ENCODE results near the gene MYO9B. TPM values are rescaled to one million over a fixed set of nuclear protein-coding genes. Genes with fewer than 3 reads are reported as not detected.

The MYO9B gene
- total and polyA plus RNA-seq, 7 donors, result 24.6 to 95.0 (median 48.2) TPM

- DNase-seq, result no peak
- Histone ChIP-seq H3K4me1 (no peaks in the 10 kb centered on the region), H3K36me3 (peaks cover 50 to 88% (median 81%) of the 10 kb centered on the region in 4 donors), H3K4me3 (no peak overlapping the region), H3K9me3 (no peaks in the 10 kb centered on the region), H3K27ac (no peak overlapping the region), H3K27me3 (no peaks in the 10 kb centered on the region)
- 97 to 98% methylated on average over 26 of the region's 26 CpGs for WGBS, 2 donors
- TF ChIP-seq POLR2A (IDR thresholded peaks at IDR 0.05) (no peak), POLR2AphosphoS5 (IDR thresholded peaks at IDR 0.05) (no peak), CTCF (IDR thresholded peaks at IDR 0.05) (no peak), EP300 (IDR thresholded peaks at IDR 0.05) (no peak)
- intact Hi-C loops (cut with DNase I), result no loop called here
Measured at GRCh38 chr19:17192751-17193150, 117.2 kb downstream of the MYO9B start.

- intact Hi-C loops (cut with DNase I), result no loop called here
- H3K9me3 ChIP-seq, result no peaks in the 10 kb centered on the region
- DNase-seq, result no peak
- 96 to 97% methylated on average over 16 of the region's 16 CpGs for WGBS, 2 donors
- no peaks in the 10 kb centered on the region for H3K27me3 ChIP-seq
- TF ChIP-seq EP300 (IDR thresholded peaks at IDR 0.05) (no peak), POLR2A (IDR thresholded peaks at IDR 0.05) (no peak), POLR2AphosphoS5 (IDR thresholded peaks at IDR 0.05) (no peak), CTCF (IDR thresholded peaks at IDR 0.05) (no peak)
- H3K4me1 ChIP-seq, result no peaks in the 10 kb centered on the region
- H3K36me3 ChIP-seq, result peaks cover 48 to 88% (median 73%) of the 10 kb centered on the region in 4 donors
- no peak overlapping the region for H3K27ac ChIP-seq
- H3K4me3 ChIP-seq, result no peak overlapping the region
Measured at GRCh38 chr19:17194608-17195007, 119.0 kb downstream of the MYO9B start.

GRCh38 chr19:17195106-17195505 is 119.5 kb downstream of the MYO9B start:
- no peak overlapping the region for H3K27ac ChIP-seq
- no peaks in the 10 kb centered on the region for H3K27me3 ChIP-seq
- no peaks in the 10 kb centered on the region for H3K4me1 ChIP-seq
- H3K4me3 ChIP-seq, result no peak overlapping the region
- H3K9me3 ChIP-seq, result no peaks in the 10 kb centered on the region
- peaks cover 48 to 86% (median 70%) of the 10 kb centered on the region in 4 donors for H3K36me3 ChIP-seq
- TF ChIP-seq POLR2A (IDR thresholded peaks at IDR 0.05) (no peak), CTCF (IDR thresholded peaks at IDR 0.05) (no peak), POLR2AphosphoS5 (IDR thresholded peaks at IDR 0.05) (no peak), EP300 (IDR thresholded peaks at IDR 0.05) (no peak)
- WGBS, 2 donors, result 97 to 98% methylated on average over 23 of the region's 23 CpGs
- intact Hi-C loops (cut with DNase I), result no loop called here
- no peak for DNase-seq

GRCh38 chr19:17196610-17197009 is 121.0 kb downstream of the MYO9B start:
- 97 to 98% methylated on average over 7 of the region's 7 CpGs for WGBS, 2 donors
- Histone ChIP-seq H3K4me1 (no peaks in the 10 kb centered on the region), H3K4me3 (no peak overlapping the region), H3K36me3 (peaks cover 51 to 86% (median 72%) of the 10 kb centered on the region in 4 donors), H3K27ac (no peak overlapping the region), H3K9me3 (no peaks in the 10 kb centered on the region), H3K27me3 (no peaks in the 10 kb centered on the region)
- TF ChIP-seq POLR2A (IDR thresholded peaks at IDR 0.05) (no peak), CTCF (IDR thresholded peaks at IDR 0.05) (no peak), POLR2AphosphoS5 (IDR thresholded peaks at IDR 0.05) (no peak), EP300 (IDR thresholded peaks at IDR 0.05) (no peak)
- intact Hi-C loops (cut with DNase I), result no loop called here
- DNase-seq, result no peak

- 95 to 96% methylated on average over 16 of the region's 16 CpGs for WGBS, 2 donors
- Histone ChIP-seq H3K36me3 (peaks cover 58 to 86% (median 72%) of the 10 kb centered on the region in 4 donors), H3K27me3 (no peaks in the 10 kb centered on the region), H3K4me3 (no peak overlapping the region), H3K9me3 (no peaks in the 10 kb centered on the region), H3K4me1 (no peaks in the 10 kb centered on the region), H3K27ac (no peak overlapping the region)
- TF ChIP-seq POLR2AphosphoS5 (IDR thresholded peaks at IDR 0.05) (no peak), CTCF (IDR thresholded peaks at IDR 0.05) (no peak), POLR2A (IDR thresholded peaks at IDR 0.05) (no peak), EP300 (IDR thresholded peaks at IDR 0.05) (no peak)
- intact Hi-C loops (cut with DNase I), result no loop called here
- DNase-seq, result no peak
Measured at GRCh38 chr19:17197666-17198065, 122.1 kb downstream of the MYO9B start.

Measured in sigmoid colon (tissue), 7 donors.